IPS DF 6.9 (cell line): ENCODE results near the gene HNF4A.
"Not testable (repeated sequence)": the region's sequence is repeated elsewhere in the genome, so short reads cannot be mapped to it uniquely, and the experiment has no call there.

Experiments
- DNase-seq: peaks from one replicate; pipeline ENCODE4 v3.0.0-alpha.2; 2013; ENCODE audit warnings: low read depth, low spot score
- H3K27ac ChIP-seq: one replicate; pipeline ENCODE4 v1.5.1; 2013; ENCODE audit warnings: low read length, control low read depth
- H3K27me3 ChIP-seq: 2 replicates; pipeline ENCODE4 v1.6.1; 2013; ENCODE audit warnings: mild to moderate bottlenecking, low read length; ENCODE audit not compliant: control insufficient read depth, insufficient read depth
- H3K36me3 ChIP-seq: 2 replicates; pipeline ENCODE4 v1.6.1; 2013; ENCODE audit warnings: low read length; ENCODE audit not compliant: control insufficient read depth, insufficient read depth
- H3K4me1 ChIP-seq: 2 replicates; pipeline ENCODE4 v1.6.1; 2013; ENCODE audit warnings: low read length; ENCODE audit not compliant: control insufficient read depth, insufficient read depth
- H3K4me3 ChIP-seq: 2 replicates; pipeline ENCODE4 v1.5.1; 2013; ENCODE audit warnings: mild to moderate bottlenecking, low read length
- H3K9me3 ChIP-seq: 2 replicates; pipeline ENCODE4 v1.6.1; 2013; ENCODE audit warnings: low read length, inconsistent platforms; ENCODE audit not compliant: control insufficient read depth, insufficient read depth
- WGBS: extraction: QIAGEN DNeasy Blood & Tissue Kit; methylation state at CpG from one replicate; pipeline ENCODE4 v1.1.7; 2013; ENCODE audit warnings: mixed read lengths, missing lambda C conversion rate; ENCODE audit not compliant: insufficient read length, insufficient coverage; 5-methylcytosine and 5-hydroxymethylcytosine counted together

HNF4A gene

DNA sequence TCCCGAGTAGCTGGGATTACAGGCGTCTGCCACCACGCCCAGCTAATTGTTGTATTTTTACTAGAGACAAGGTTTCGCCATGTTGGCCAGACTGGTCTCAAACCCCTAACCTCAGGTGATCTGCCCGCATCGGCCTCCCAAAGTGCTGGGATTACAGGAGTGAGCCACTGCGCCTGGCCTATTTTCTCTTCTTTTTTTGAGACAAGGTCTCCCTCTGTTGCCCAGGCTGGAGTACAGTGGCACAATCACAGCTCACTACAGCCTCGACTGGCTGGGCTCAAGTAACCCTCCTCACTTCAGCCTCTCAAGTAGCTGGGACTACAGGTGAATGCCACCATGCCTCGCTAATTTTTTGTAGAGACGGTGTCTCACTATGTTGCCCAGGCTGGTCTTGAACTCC, 9.6 kb upstream of the HNF4A start:
- not testable (repeated sequence) for DNase-seq, H3K27ac ChIP-seq, H3K9me3 ChIP-seq, H3K36me3 ChIP-seq, H3K4me1 ChIP-seq, H3K4me3 ChIP-seq, H3K27me3 ChIP-seq
- WGBS: no CpG with 5 or more reads among the region's 10 CpGs

DNA sequence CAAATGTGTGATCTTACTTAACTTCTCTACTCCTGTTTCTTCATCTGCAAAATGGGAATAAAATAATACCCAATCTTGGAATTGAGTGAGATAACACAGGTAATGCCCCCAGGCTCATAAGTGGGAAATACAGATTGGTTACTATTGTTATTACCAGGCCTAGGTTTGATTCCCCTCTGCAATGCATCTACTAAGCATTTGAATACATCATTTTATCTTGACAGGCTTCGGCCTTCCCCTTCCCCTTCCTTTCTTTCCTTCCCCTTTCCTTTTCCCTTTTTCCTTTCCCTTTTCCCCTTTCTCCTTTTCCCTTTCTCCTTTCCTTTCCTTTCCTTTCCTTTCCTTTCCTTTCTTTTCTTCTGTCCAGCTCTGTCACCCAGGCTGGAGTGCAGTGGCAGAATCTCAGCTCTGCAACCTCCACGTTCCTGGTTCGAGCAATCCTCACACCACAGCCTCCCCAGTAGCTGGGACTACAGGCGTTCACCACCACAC, 7.3 kb upstream of the HNF4A start:
- H3K4me3 ChIP-seq: no peak overlapping the region
- WGBS: no CpG with 5 or more reads among the region's 4 CpGs
- no peak for DNase-seq
- no peak overlapping the region for H3K27ac ChIP-seq
- no peaks in the 10 kb centered on the region for H3K27me3 ChIP-seq
- no peaks in the 10 kb centered on the region; the same call in 1 of the 2 replicates for H3K4me1 ChIP-seq
- H3K9me3 ChIP-seq: no peaks in the 10 kb centered on the region
- H3K36me3 ChIP-seq: no peaks in the 10 kb centered on the region

DNA sequence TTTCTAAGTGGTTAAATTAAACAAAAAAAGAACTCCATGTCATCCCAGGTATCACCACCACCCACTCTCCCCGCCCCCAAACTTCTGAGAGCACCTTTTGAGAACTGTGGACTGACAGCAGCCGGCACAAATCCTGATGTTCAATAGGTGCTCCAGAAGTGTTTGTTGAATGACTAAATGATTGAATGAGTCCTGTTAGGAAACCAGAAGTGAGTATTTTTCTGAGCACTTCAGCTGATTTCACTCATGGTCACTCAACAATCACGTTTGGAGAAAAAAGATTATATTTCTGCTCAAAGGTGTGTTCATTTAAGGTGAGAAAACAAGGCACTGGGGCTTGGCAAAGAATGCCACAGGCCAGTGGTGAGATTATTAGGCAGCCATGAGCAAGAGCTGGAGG, 6.2 kb upstream of the HNF4A start:
- H3K27me3 ChIP-seq: no peaks in the 10 kb centered on the region
- no peak overlapping the region for H3K4me3 ChIP-seq
- DNase-seq: no peak
- no peaks in the 10 kb centered on the region; the same call in 1 of the 2 replicates for H3K4me1 ChIP-seq
- no peak overlapping the region for H3K27ac ChIP-seq
- no CpG with 5 or more reads among the region's 3 CpGs for WGBS
- no peaks in the 10 kb centered on the region for H3K36me3 ChIP-seq
- no peaks in the 10 kb centered on the region for H3K9me3 ChIP-seq

DNA sequence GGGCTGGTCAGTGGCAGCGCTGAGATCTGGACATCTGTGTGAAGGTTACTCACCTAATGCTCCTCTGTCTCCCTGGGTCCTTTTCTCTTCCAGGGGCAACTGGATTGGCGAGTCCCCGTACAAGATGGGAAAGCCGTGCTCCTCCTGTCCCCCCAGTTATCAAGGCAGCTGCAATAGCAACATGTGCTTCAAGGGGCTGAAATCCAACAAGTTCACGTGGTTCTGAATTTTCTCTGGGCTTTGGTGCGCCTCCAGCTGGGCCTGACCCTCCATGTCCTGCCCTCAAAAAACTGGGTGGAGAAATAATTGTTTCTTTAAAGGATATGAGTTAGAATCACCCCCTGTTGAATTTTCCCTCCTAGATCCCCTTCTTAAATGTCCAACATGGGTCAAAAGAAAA, 4.9 kb upstream of the HNF4A start:
- no CpG with 5 or more reads among the region's 6 CpGs for WGBS

DNA sequence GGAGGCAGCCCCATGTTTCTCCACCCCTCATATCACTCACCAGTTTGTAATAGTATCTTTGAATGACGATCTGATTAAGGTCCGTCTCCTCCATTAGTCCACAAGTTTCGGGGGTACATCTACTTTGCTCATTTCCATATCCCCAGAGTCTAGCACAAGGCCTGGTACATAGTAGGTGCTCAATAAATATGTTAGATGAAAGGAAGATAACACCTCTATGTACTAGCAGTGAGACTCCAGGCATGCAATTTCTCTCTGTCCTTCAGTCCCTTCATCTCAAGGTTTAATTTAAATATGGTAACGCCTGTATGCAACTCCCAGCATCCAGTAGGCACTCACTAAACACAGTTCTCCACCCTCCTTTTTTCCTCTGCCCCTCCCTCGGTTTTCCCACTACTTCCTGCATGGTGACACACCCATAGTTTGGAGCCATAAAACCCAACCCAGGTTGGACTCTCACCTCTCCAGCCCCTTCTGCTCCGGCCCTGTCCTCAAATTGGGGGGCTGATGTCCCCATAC, 461 bp upstream of the HNF4A start:
- DNase-seq: no peak
- no CpG with 5 or more reads among the region's 6 CpGs for WGBS
- no peaks in the 10 kb centered on the region for H3K9me3 ChIP-seq
- no peaks in the 10 kb centered on the region for H3K4me1 ChIP-seq
- no peak overlapping the region for H3K4me3 ChIP-seq
- H3K36me3 ChIP-seq: no peaks in the 10 kb centered on the region
- H3K27me3 ChIP-seq: no peaks in the 10 kb centered on the region
- no peak overlapping the region for H3K27ac ChIP-seq

More for the DNA sequence above, 4.9 kb upstream of the HNF4A start:
- no peaks in the 10 kb centered on the region for H3K27me3 ChIP-seq
- no peaks in the 10 kb centered on the region for H3K36me3 ChIP-seq
- DNase-seq: no peak
- no peaks in the 10 kb centered on the region for H3K9me3 ChIP-seq
- no peak overlapping the region for H3K27ac ChIP-seq
- H3K4me3 ChIP-seq: no peak overlapping the region
- no peaks in the 10 kb centered on the region for H3K4me1 ChIP-seq

DNA sequence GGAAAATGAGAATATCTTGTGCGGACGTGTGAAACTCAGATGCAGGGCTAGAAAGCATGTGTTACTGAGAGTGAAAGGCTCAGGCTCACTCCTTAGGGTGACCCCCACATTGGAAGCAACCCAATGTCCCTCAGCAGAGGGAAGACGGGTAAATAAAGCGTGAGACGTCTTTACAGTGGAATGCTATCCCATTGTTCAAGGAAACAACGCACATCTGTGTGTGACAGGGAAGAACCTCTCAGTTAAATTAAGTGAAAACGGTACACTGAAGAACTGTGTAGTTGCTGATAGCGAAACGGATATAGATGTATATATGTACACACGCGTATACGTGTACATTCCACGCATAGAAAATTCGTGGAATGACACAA, 839 bp downstream of the HNF4A start:
- WGBS: no CpG with 5 or more reads among the region's 14 CpGs
- H3K4me3 ChIP-seq: no peak overlapping the region

DNA sequence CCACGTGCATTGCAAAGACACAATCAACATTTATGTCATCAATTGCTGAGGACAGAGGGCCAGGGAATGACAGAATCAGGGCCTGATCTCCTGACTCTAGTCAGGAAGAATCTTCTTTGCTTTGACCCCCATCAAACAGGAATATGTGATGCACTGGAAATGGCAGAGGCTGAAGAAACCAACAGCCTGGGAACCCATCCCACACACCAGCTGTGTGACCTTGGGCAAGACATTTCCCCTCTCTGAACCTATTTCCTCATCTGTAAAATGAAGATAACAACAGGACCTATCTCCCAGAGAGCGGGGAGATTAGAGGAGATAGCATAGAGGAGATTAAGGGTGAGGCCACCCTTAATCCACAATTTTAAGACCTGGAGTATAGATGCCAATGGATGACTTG, 1.5 kb downstream of the HNF4A start:
- Histone ChIP-seq H3K4me1 (no peaks in the 10 kb centered on the region), H3K36me3 (no peaks in the 10 kb centered on the region), H3K9me3 (no peaks in the 10 kb centered on the region), H3K27me3 (no peaks in the 10 kb centered on the region), H3K4me3 (no peak overlapping the region), H3K27ac (no peak overlapping the region)
- no CpG with 5 or more reads among the region's 2 CpGs for WGBS
- no peak for DNase-seq

More for the DNA sequence above, 839 bp downstream of the HNF4A start:
- Histone ChIP-seq H3K9me3 (no peaks in the 10 kb centered on the region), H3K4me1 (no peaks in the 10 kb centered on the region), H3K36me3 (no peaks in the 10 kb centered on the region), H3K27me3 (no peaks in the 10 kb centered on the region), H3K27ac (no peak overlapping the region)
- DNase-seq: no peak

DNA sequence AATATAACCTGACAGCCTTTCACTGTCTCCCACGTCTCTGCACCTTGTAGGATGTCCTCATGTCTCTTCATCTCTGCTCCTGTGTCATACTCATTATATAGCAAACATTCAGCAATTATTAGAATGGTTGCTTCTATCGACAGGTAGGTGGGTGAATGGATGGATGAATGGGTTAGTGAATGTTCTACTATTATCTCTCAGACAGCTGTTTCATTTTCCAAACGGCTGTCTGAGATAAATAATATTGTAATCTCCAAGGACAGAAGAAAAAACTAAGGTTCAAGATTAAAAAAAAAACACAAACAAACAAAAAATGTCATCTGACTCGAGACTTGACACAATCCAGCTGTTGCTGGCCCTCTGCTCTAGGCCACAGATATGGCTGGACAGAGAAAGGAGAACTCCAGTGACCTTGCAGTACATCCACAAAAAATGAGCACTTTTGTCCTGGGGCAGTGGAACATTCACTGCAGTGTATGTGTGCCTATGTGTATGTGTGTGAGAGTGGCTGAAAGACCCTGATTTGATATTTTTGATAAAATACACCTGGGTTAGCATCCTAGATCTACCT, 2.1 kb downstream of the HNF4A start:
- Histone ChIP-seq H3K4me3 (no peak overlapping the region), H3K9me3 (no peaks in the 10 kb centered on the region), H3K27ac (no peak overlapping the region), H3K36me3 (no peaks in the 10 kb centered on the region), H3K4me1 (no peaks in the 10 kb centered on the region), H3K27me3 (no peaks in the 10 kb centered on the region)
- DNase-seq: no peak
- WGBS: no CpG with 5 or more reads among the region's 4 CpGs

DNA sequence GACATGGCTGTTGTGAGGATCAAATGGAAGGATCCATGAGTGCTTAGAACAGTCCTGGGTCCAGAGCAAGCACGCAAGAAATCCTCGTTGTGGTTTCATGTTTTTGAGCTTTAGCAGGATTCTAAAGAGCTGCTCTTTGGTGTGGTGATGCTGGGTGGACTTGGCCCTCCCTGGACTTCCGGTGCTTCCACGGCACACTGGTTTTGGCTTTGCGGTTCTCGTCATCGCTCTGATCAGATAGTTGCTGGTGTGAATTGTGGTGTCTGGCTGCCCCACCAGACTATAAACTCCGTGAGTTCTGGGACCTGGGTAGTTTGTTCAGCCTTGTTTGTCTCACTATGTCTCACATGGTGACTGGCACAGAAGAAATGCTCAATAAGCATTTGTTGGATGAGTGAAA, 3.3 kb downstream of the HNF4A start:
- H3K4me3 ChIP-seq: no peak overlapping the region
- no peak overlapping the region for H3K27ac ChIP-seq
- H3K36me3 ChIP-seq: no peaks in the 10 kb centered on the region
- H3K9me3 ChIP-seq: no peaks in the 10 kb centered on the region
- H3K27me3 ChIP-seq: no peaks in the 10 kb centered on the region
- WGBS: no CpG with 5 or more reads among the region's 8 CpGs
- no peak for DNase-seq
- H3K4me1 ChIP-seq: no peaks in the 10 kb centered on the region

DNA sequence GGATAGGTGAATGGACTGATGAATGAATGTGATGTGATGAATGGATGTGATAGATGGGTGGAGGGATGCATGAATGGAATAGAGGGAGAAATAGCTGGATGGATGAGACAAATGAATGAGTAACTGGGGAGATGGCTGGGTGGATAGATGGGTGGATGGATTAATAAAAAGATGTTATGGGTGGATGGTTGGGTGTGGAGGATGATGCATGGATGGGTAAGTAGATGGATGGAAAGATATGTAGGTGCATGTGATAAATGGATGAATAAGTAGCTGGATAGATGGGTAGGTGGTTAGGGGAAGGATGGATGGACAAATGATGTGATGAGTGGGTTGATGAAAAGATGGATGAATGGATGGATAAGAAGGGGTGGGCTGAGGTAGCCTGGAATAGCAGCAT, 4.7 kb downstream of the HNF4A start:
- Histone ChIP-seq H3K4me1 (no peaks in the 10 kb centered on the region), H3K27me3 (no peaks in the 10 kb centered on the region), H3K27ac (no peak overlapping the region), H3K9me3 (no peaks in the 10 kb centered on the region), H3K4me3 (no peak overlapping the region), H3K36me3 (no peaks in the 10 kb centered on the region)
- no peak for DNase-seq

DNA sequence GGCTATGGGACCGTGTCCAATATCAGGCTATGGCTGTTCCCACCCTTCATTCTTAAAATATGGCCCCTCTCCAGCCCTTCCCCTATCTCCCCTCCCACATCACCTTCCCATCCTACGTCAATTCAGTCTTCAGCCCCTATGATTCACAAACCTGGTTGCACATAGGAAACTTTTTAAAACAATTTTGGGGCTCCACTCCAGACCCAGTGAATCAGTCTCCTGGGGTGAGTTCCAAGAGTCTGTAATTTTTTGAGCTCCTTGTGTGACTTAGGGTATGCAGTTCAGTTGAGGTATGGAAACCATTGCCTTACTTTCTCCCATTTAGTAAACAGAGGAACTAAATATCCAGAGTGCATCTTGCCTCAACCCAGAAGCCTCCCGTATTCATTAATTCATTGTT, 5.5 kb downstream of the HNF4A start:
- no peak for DNase-seq
- WGBS: no CpG with 5 or more reads among the region's 3 CpGs
- Histone ChIP-seq H3K27me3 (no peaks in the 10 kb centered on the region), H3K27ac (no peak overlapping the region), H3K9me3 (no peaks in the 10 kb centered on the region), H3K36me3 (no peaks in the 10 kb centered on the region), H3K4me3 (no peak overlapping the region), H3K4me1 (no peaks in the 10 kb centered on the region)
